SK-N-SH treated with all-trans-retinoic acid at 6 μM for 48 hours (cell line): ENCODE results near the gene PTPRN2.

ENCODE experiments used
- ARNTL ChIP-seq: fragments of 450-650 bp; formaldehyde crosslinking; IDR thresholded peaks from 2 replicates; pipeline ENCODE4 v1.5.0; 2020; ENCODE audit warnings: low read depth, mild to moderate bottlenecking, moderate library complexity, borderline replicate concordance
- BACH2 ChIP-seq: fragments of 250-450 bp; sonication (Bioruptor Pico); IDR thresholded peaks from 2 replicates; pipeline ENCODE4 v1.9.0; 2021; ENCODE audit warnings: mild to moderate bottlenecking, borderline replicate concordance
- CSDC2 ChIP-seq: fragments of 250-450 bp; sonication (Bioruptor Pico); IDR thresholded peaks from 2 replicates; pipeline ENCODE4 v1.5.0; 2020; ENCODE audit warnings: mild to moderate bottlenecking, moderate library complexity
- GLIS3 ChIP-seq: fragments of 250-450 bp; sonication (Bioruptor Pico); IDR thresholded peaks from 2 replicates; pipeline ENCODE4 v1.5.0; 2020; ENCODE audit warnings: mild to moderate bottlenecking, moderate library complexity
- ISL1 ChIP-seq: fragments of 250-450 bp; sonication (Bioruptor Pico); IDR thresholded peaks from 2 replicates; pipeline ENCODE4 v2.1.2; 2022; ENCODE audit warnings: mild to moderate bottlenecking, moderate library complexity
- PPARA ChIP-seq: fragments of 250-450 bp; sonication (Bioruptor Pico); IDR thresholded peaks from 2 replicates; pipeline ENCODE4 v1.5.0; 2020; ENCODE audit warnings: mild to moderate bottlenecking, borderline replicate concordance
- ZC3H10 ChIP-seq: fragments of 250-450 bp; sonication (Bioruptor Pico); IDR thresholded peaks from 2 replicates; pipeline ENCODE4 v1.5.1; 2021; ENCODE audit warnings: mild to moderate bottlenecking, moderate library complexity
- ZFP30 ChIP-seq: fragments of 450-650 bp; formaldehyde crosslinking; IDR thresholded peaks from 2 replicates; pipeline ENCODE4 v1.5.0; 2022; ENCODE audit warnings: mild to moderate bottlenecking, moderate library complexity
- ZNF70 ChIP-seq: fragments of 450-650 bp; formaldehyde crosslinking; IDR thresholded peaks from 2 replicates; pipeline ENCODE4 v1.5.0; 2020; ENCODE audit warnings: mild to moderate bottlenecking, moderate library complexity
- ZNF8 ChIP-seq: fragments of 450-650 bp; formaldehyde crosslinking; IDR thresholded peaks from 2 replicates; pipeline ENCODE4 v1.5.0; 2020; ENCODE audit warnings: mild to moderate bottlenecking, moderate library complexity
- TF ChIP-seq, protein P1 (sequence below): fragments of 250-450 bp; sonication (Bioruptor Pico); IDR thresholded peaks from 2 replicates; pipeline ENCODE4 v1.5.1; 2020; ENCODE audit warnings: low read depth, mild to moderate bottlenecking, moderate library complexity
- TF ChIP-seq, protein P2 (sequence below): fragments of 250-450 bp; sonication (Bioruptor Pico); IDR thresholded peaks from 2 replicates; pipeline ENCODE4 v1.8.0; 2020; ENCODE audit warnings: mild to moderate bottlenecking, moderate library complexity, borderline replicate concordance
- TF ChIP-seq, protein P3 (sequence below): fragments of 250-450 bp; sonication (Bioruptor Pico); IDR thresholded peaks from 2 replicates; pipeline ENCODE4 v1.5.1; 2021; ENCODE audit warnings: mild to moderate bottlenecking, moderate library complexity
- TF ChIP-seq, protein P4 (sequence below): fragments of 250-450 bp; sonication (Bioruptor Pico); IDR thresholded peaks from 2 replicates; pipeline ENCODE4 v1.8.0; 2021; ENCODE audit warnings: low read depth, mild to moderate bottlenecking, moderate library complexity, borderline replicate concordance

DNA sequence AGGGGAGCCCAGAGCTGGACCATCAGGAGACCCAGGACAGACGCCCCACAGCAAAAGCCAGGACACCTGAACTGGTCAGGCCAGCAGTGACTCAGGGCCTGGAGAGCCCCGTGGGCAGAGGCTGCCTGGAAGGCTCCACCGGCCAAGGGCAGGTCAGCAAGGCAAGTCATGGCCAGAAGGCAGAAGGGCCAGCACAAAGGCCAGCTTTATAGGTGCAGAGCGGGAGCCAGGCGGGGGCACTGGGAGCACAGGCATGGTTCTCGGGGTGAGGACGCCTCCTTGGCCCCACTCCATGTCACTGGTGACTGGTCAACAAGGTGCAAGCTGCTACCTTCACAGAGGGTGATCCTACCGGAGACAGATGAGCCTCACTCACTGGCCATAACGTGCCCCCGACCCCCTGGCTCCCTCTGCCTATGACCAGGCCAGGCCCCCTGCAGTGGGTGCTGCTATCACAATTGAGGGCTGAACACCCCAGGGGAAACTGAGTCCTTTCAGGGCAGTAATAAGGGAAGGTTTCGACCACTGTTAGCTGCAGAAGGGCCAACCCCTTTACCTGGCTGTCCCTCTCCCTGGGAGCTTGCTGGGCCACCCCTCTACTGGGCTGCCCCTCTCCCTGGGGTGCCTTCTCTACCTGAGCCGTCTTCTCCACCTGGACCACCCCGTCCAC is 317.4 kb downstream of the PTPRN2 start:
- TF ChIP-seq, protein P1, sequence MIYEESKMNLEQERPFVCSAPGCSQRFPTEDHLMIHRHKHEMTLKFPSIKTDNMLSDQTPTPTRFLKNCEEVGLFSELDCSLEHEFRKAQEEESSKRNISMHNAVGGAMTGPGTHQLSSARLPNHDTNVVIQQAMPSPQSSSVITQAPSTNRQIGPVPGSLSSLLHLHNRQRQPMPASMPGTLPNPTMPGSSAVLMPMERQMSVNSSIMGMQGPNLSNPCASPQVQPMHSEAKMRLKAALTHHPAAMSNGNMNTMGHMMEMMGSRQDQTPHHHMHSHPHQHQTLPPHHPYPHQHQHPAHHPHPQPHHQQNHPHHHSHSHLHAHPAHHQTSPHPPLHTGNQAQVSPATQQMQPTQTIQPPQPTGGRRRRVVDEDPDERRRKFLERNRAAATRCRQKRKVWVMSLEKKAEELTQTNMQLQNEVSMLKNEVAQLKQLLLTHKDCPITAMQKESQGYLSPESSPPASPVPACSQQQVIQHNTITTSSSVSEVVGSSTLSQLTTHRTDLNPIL (CRISPR knock-in tag), result no peak
- TF ChIP-seq ZNF70 (CRISPR knock-in tag), result no peak
- TF ChIP-seq, protein P2, sequence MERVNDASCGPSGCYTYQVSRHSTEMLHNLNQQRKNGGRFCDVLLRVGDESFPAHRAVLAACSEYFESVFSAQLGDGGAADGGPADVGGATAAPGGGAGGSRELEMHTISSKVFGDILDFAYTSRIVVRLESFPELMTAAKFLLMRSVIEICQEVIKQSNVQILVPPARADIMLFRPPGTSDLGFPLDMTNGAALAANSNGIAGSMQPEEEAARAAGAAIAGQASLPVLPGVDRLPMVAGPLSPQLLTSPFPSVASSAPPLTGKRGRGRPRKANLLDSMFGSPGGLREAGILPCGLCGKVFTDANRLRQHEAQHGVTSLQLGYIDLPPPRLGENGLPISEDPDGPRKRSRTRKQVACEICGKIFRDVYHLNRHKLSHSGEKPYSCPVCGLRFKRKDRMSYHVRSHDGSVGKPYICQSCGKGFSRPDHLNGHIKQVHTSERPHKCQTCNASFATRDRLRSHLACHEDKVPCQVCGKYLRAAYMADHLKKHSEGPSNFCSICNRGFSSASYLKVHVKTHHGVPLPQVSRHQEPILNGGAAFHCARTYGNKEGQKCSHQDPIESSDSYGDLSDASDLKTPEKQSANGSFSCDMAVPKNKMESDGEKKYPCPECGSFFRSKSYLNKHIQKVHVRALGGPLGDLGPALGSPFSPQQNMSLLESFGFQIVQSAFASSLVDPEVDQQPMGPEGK (CRISPR knock-in tag), result no peak
- TF ChIP-seq ARNTL (CRISPR knock-in tag), result no peak
- TF ChIP-seq, protein P3, sequence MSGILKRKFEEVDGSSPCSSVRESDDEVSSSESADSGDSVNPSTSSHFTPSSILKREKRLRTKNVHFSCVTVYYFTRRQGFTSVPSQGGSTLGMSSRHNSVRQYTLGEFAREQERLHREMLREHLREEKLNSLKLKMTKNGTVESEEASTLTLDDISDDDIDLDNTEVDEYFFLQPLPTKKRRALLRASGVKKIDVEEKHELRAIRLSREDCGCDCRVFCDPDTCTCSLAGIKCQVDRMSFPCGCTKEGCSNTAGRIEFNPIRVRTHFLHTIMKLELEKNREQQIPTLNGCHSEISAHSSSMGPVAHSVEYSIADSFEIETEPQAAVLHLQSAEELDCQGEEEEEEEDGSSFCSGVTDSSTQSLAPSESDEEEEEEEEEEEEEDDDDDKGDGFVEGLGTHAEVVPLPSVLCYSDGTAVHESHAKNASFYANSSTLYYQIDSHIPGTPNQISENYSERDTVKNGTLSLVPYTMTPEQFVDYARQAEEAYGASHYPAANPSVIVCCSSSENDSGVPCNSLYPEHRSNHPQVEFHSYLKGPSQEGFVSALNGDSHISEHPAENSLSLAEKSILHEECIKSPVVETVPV (CRISPR knock-in tag), result no peak
- no peak for TF ChIP-seq PPARA (CRISPR knock-in tag)
- TF ChIP-seq, protein P4, sequence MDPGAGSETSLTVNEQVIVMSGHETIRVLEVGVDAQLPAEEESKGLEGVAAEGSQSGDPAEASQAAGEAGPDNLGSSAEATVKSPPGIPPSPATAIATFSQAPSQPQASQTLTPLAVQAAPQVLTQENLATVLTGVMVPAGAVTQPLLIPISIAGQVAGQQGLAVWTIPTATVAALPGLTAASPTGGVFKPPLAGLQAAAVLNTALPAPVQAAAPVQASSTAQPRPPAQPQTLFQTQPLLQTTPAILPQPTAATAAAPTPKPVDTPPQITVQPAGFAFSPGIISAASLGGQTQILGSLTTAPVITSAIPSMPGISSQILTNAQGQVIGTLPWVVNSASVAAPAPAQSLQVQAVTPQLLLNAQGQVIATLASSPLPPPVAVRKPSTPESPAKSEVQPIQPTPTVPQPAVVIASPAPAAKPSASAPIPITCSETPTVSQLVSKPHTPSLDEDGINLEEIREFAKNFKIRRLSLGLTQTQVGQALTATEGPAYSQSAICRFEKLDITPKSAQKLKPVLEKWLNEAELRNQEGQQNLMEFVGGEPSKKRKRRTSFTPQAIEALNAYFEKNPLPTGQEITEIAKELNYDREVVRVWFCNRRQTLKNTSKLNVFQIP, result no peak
- TF ChIP-seq BACH2 (CRISPR knock-in tag), result no peak
- TF ChIP-seq ZNF8 (CRISPR knock-in tag), result no peak
- no peak for TF ChIP-seq ZFP30 (CRISPR knock-in tag)
- TF ChIP-seq ZC3H10 (CRISPR knock-in tag), result no peak
- TF ChIP-seq GLIS3 (CRISPR knock-in tag), result no peak
- no peak for TF ChIP-seq ISL1 (CRISPR knock-in tag)
- no peak for TF ChIP-seq CSDC2 (CRISPR knock-in tag)
